ENCODE results near the gene PGGT1B.

Gene PGGT1B

GRCh38 chr5:115179394-115180164, 83.1 kb downstream of the PGGT1B start:
- DNase-seq = no peak

- DNase-seq = no peak
Observed at GRCh38 chr5:115179030-115179393, 83.7 kb downstream of the PGGT1B start.

- no peak for DNase-seq
Observed at GRCh38 chr5:115170929-115171510, 91.7 kb downstream of the PGGT1B start.

- no peak for DNase-seq
Observed at GRCh38 chr5:115170134-115170928, 92.3 kb downstream of the PGGT1B start.

- DNase-seq = peak; percentile 62
Observed at GRCh38 chr5:115169487-115170133, 93.1 kb downstream of the PGGT1B start, which contains the start of gene TRIM36. TSS of gene TRIM36 (minus strand) at chr5:115169908. CDS start at chr5:115169634, 274 bp downstream.

- no peak for DNase-seq
Observed at GRCh38 chr5:115168829-115169486, 93.7 kb downstream of the PGGT1B start.

- DNase-seq = no peak
Observed at GRCh38 chr5:115166744-115167393, 95.8 kb downstream of the PGGT1B start.

GRCh38 chr5:115165790-115166189, 96.9 kb downstream of the PGGT1B start:
- DNase-seq = no peak

- no peak for DNase-seq
Observed at GRCh38 chr5:115160975-115161475, 101.7 kb downstream of the PGGT1B start.

All from NCI-H2107 (cell line).